ENCODE measurements around the gene TRAPPC13. TPM values are rescaled to one million over a fixed set of nuclear protein-coding genes. Genes with fewer than 3 reads are reported as not detected.

TRAPPC13 gene
- total and polyA plus RNA-seq, 2 of the 13 experiments (the other 11 are each of a cell fraction or from before 2014, with no cell fraction given): 8.4 to 19.6 TPM

- TF ChIP-seq MYC (CRISPR knock-in tag; IDR thresholded peaks at IDR 0.05; ENCODE audit: borderline replicate concordance) (peak; percentile 35; the same call in 1 of the 2 replicates), ZZZ3 (CRISPR knock-in tag; IDR thresholded peaks at IDR 0.05; ENCODE audit: borderline replicate concordance) (0 out of 2 replicates have a peak, but pooled peaks have one; percentile 37), CREBL2 (CRISPR knock-in tag; IDR thresholded peaks at IDR 0.05; ENCODE audit: borderline replicate concordance) (no peak), PAWR (CRISPR knock-in tag; IDR thresholded peaks at IDR 0.05; ENCODE audit: borderline replicate concordance) (no peak), SRSF9 (IDR thresholded peaks at IDR 0.05; ENCODE audit: borderline replicate concordance, insufficient read depth, low read depth, low read length, poor library complexity, severe bottlenecking) (no peak), RFXANK (CRISPR knock-in tag; IDR thresholded peaks at IDR 0.05) (0 out of 2 replicates have a peak, but pooled peaks have one; percentile 25), MTF1 (CRISPR knock-in tag; IDR thresholded peaks at IDR 0.05) (0 out of 2 replicates have a peak, but pooled peaks have one; percentile 47), FOSL2 (CRISPR knock-in tag; IDR thresholded peaks at IDR 0.05) (peak; percentile 25; the same call in 1 of the 2 replicates), FOXP1 (IDR thresholded peaks at IDR 0.05) (no peak), FOXP1 (CRISPR knock-in tag; IDR thresholded peaks at IDR 0.05) (peak; percentile 4; the same call in 1 of the 2 replicates), TGIF2 (CRISPR knock-in tag; IDR thresholded peaks at IDR 0.05) (0 out of 2 replicates have a peak, but pooled peaks have one; percentile 33), AKNA (CRISPR knock-in tag; IDR thresholded peaks at IDR 0.05; ENCODE audit: borderline replicate concordance) (0 out of 2 replicates have a peak, but pooled peaks have one; percentile 14), ADNP (CRISPR knock-in tag; IDR thresholded peaks at IDR 0.05) (no peak), KDM5A (IDR thresholded peaks at IDR 0.05; ENCODE audit: borderline replicate concordance, low read length) (peak; percentile 93), ZNF143 (CRISPR knock-in tag; IDR thresholded peaks at IDR 0.05) (peak; percentile 86), FIP1L1 (IDR thresholded peaks at IDR 0.05; ENCODE audit: borderline replicate concordance, insufficient read depth, low read depth, low read length) (no peak), ZNF280B (CRISPR knock-in tag; IDR thresholded peaks at IDR 0.05; ENCODE audit: borderline replicate concordance) (no peak), ZFP1 (CRISPR knock-in tag; IDR thresholded peaks at IDR 0.05) (no peak; the same call in 1 of the 2 replicates), ERF (CRISPR knock-in tag; IDR thresholded peaks at IDR 0.05) (0 out of 2 replicates have a peak, but pooled peaks have one; percentile 17), MXI1 (IDR thresholded peaks at IDR 0.05; ENCODE audit: borderline replicate concordance, low read depth, low read length) (peak; percentile 23; the same call in 1 of the 3 replicates), ZMAT3 (CRISPR knock-in tag; conservative IDR thresholded peaks at IDR 0.05) (no peak), ZEB1 (IDR thresholded peaks at IDR 0.05; ENCODE audit: insufficient replicate concordance, low read depth) (peak; percentile 60), HNF4A (CRISPR knock-in tag; IDR thresholded peaks at IDR 0.05) (peak; percentile 29; the same call in 1 of the 2 replicates)
Observed at GRCh38 chr5:65624571-65625555, at the start of gene TRAPPC13, which contains the start of gene SHLD3 (continued).
